ENCODE results near the gene CACNB2.

GRCh38 chr10:18397906-18398305 is 257.7 kb downstream of the CACNB2 start:
- TF ChIP-seq CTCF (IDR thresholded peaks at IDR 0.05): no peak
- no peak for TF ChIP-seq POLR2AphosphoS5 (IDR thresholded peaks at IDR 0.05; ENCODE audit: low read depth, low read length)
- no peak for TF ChIP-seq SIN3A (IDR thresholded peaks at IDR 0.05; ENCODE audit: borderline replicate concordance, insufficient read depth, low read depth, low read length)
- no peak for TF ChIP-seq TCF7L2 (IDR thresholded peaks at IDR 0.05; ENCODE audit: low read depth, low read length)

All from Panc1 (cell line).